Pancreas (tissue), 10 donors: ENCODE results near the gene MCRIP2. TPM values are rescaled to one million over a fixed set of nuclear protein-coding genes. Genes with fewer than 3 reads are reported as not detected.

Experiments
- ATAC-seq, 4 donors: fragments of 200-7000 bp; cut with Tn5 transposase; one replicate each; pipeline versions ENCODE4 v1.8.0 to v1.9.1; 2020; ENCODE audit warnings: mild to moderate bottlenecking in 4 of 4, moderate library complexity in 4 of 4
- DNase-seq, 6 donors: peaks; one replicate each; pipeline ENCODE4 v3.0.0-alpha.2; 2020
- FAIRE-seq: peaks from 2 replicates; lab custom pipeline; 2012; peaks lifted over from hg19 to GRCh38; lab: Jason Lieb, UNC
- H3K27ac ChIP-seq, 4 donors: fragments of 200-600 bp; sonication (generic); 1 replicate in 3 of 4; 2 replicates in 1 of 4; pipeline versions ENCODE4 v1.5.0 to v1.8.0; 2020
- H3K27me3 ChIP-seq, 4 donors: fragments of 200-600 bp; one replicate each; pipeline ENCODE4 v1.8.0; 2021
- H3K36me3 ChIP-seq, 3 donors: fragments of 200-600 bp; sonication (generic) in 1 of 3; one replicate each; pipeline versions ENCODE4 v1.5.0 to v1.8.0; 2020 to 2021
- H3K4me1 ChIP-seq, 3 donors: fragments of 200-600 bp; one replicate each; pipeline ENCODE4 v1.8.0; 2021
- H3K4me3 ChIP-seq, 4 donors: fragments of 200-600 bp; sonication (generic) in 2 of 4; one replicate each; pipeline versions ENCODE4 v1.5.0 to v1.8.0; 2020 to 2021
- H3K9me3 ChIP-seq, 4 donors: fragments of 200-600 bp; one replicate each; pipeline ENCODE4 v1.8.0; 2021
- CTCF ChIP-seq, 4 donors: fragments of 200-600 bp; sonication (generic) in 3 of 4; IDR thresholded peaks; one replicate each; pipeline versions ENCODE4 v1.5.0 to v1.8.0; 2021; ENCODE audit warnings: antibody characterized with exemption in 4 of 4
- WGBS, 2 donors: extraction: QIAGEN DNeasy Blood & Tissue Kit; methylation state at CpG; one replicate each; pipeline ENCODE4 v1.1.7; 2013; 5-methylcytosine and 5-hydroxymethylcytosine counted together
- intact Hi-C, 3 donors: fragments of 100-400 bp; cut with DNase I; formaldehyde crosslinking; loops; one replicate each; pipeline versions ENCODE4 v1.11.1 to v1.14.2; 2022
- polyA plus RNA-seq, 2 donors: library from polyadenylated mRNA; stranded (reverse); fragments of 200-250 nt; gene quantifications; one replicate each; pipeline ENCODE4 v1.2.3, GENCODE V29; 2013
- total RNA-seq, 6 donors: library from RNA; stranded (reverse); fragmentation: NEBNext Ultra II Directional in 4 of 6; extraction: Animal tissue kit (Norgen Biotek cat#: 25700) in 4 of 6; gene quantifications; one replicate each; pipeline versions ENCODE4 v1.2.1 to v1.2.4, GENCODE V29; 2021 to 2023
- donor health status: healthy with polysubstance abuse.
- donor health status: DM: no; HTN: no; CAD: no; lungs with moderate emphysema.
- donor health status: DM: no; HTN: no; CAD: no.
- donor health status: control.
- donor health status: control.
- donor health status: Bipolar disorder and iron deficiency.
- donor health status: DM: yes; HTN: yes; CAD: no.
- donor health status: DM: no; HTN: no; CAD: no.
- donor health status: DM: no; HTN: no; CAD: no.
- donor health status: DM: yes; HTN: yes; CAD: no.

The MCRIP2 gene
- total and polyA plus RNA-seq, 8 donors: 19.0 to 89.3 (median 27.7) TPM

DNA sequence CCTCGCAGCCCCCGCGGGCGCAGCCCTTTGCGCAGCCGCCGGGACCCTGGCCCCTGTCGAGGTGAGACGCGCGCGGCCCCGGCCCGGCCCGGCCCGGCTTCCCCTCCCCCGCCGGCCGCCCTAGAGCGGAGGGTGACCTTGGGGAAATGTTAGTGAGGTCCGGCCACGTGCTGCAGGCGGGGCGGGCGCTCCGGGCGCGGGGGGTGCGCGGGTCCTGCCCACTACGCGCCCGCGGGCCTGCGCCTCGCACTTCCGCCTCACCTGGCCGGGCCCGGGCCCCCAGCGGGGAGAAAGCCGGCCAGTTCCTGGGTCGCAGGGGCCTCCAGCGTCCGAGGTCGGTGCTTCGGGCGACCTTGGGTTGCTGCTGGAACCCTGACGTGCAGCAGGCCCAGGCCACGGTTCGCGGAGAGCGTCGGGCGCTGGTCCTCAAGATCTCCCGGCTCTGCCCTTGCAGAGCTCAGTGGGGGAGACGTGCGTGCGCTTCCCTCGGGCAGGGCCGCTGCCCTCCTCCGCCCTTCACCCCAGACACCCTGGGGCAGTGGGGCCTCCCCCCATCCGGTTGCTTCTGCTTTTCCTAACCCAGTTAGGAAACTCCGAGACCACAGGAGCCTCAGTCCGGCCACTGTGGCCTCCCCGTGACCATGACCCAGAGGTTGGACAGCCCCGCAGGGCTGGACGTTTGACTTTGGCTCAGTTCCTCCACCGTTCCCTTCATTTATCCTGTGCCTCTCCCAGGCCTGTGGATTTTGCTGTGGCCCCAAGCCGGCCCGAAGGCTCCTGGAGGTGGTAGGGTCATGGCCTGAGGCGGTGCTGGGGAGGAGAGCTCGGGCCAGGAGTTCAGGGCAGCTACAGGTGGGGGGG is 791 bp downstream of the MCRIP2 start:
- peak in 5 of 6 donors; percentile 83 to 90 (median 88) for DNase-seq
- H3K9me3 ChIP-seq: no peaks in the 10 kb centered on the region
- TF ChIP-seq CTCF (IDR thresholded peaks at IDR 0.05): no peak
- peak overlapping the region; percentile 79 to 94 (median 81) for H3K4me3 ChIP-seq
- H3K27me3 ChIP-seq: no peaks in the 10 kb centered on the region
- WGBS, 2 donors: 1 to 2% methylated on average over 45 to 72 of the region's 72 CpGs
- intact Hi-C loops: no loop called here
- H3K36me3 ChIP-seq: no peaks in the 10 kb centered on the region
- peak overlapping the region; percentile 84 to 88 (median 86) for H3K27ac ChIP-seq
- ATAC-seq: peak; percentile 66 to 78 (median 70)
- peaks cover 23 to 26% (median 23%) of the 10 kb centered on the region in 3 donors for H3K4me1 ChIP-seq
- no peak for FAIRE-seq

DNA sequence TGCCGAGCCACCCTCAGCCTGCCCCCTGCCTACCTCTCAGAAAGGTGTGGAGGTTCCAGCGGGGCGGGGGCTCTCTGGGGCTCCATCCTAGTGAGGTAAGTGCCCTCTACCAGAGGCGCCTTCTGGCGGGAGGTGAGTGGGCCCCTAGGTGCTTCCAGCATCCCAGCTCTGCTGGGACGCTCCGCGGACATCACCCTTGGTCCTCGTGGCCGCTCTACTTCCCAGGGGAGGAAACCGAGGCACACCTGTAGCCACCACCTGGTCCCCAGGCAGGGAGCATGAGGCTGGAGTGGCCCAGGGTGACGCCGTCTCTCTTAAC is 1.4 kb downstream of the MCRIP2 start:
- intact Hi-C loops: no loop called here
- no peaks in the 10 kb centered on the region for H3K27me3 ChIP-seq
- FAIRE-seq (no peak), ATAC-seq (no peak), DNase-seq (no peak)
- peaks cover 23 to 26% (median 23%) of the 10 kb centered on the region in 3 donors for H3K4me1 ChIP-seq
- peak overlapping the region; percentile 84 to 88 (median 86) for H3K27ac ChIP-seq
- no peaks in the 10 kb centered on the region for H3K9me3 ChIP-seq
- no peak for TF ChIP-seq CTCF (IDR thresholded peaks at IDR 0.05)
- peak overlapping the region; percentile 79 to 94 (median 81) for H3K4me3 ChIP-seq
- no peaks in the 10 kb centered on the region for H3K36me3 ChIP-seq
- WGBS, 2 donors: 62 to 68% methylated on average over 13 of the region's 13 CpGs

DNA sequence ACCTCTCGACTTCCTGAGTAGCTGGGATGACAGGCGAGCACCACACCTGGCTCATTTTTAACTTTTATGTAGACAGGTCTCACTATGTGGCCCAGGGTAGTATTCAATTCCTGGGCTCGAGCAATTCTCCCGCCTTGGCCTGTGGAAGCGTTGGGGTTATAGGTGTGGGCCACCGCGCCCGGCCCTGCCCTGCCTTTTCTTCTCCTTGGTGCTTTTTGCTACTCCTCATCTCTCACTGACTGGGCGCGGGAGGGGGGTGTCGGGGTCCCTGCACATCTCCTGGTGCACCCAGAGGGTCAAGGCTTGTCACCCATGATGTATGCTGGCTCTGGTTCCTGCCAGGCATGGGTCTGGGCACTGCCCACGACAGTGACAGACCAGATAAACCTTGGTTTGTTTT is 2.9 kb downstream of the MCRIP2 start:
- H3K9me3 ChIP-seq: no peaks in the 10 kb centered on the region
- no peak overlapping the region for H3K27ac ChIP-seq
- no peak overlapping the region for H3K4me3 ChIP-seq
- FAIRE-seq (no peak), ATAC-seq (no peak), DNase-seq (no peak)
- H3K27me3 ChIP-seq: no peaks in the 10 kb centered on the region
- H3K4me1 ChIP-seq: peaks cover 25 to 33% (median 29%) of the 10 kb centered on the region in 3 donors
- H3K36me3 ChIP-seq: no peaks in the 10 kb centered on the region
- intact Hi-C loops: no loop called here
- TF ChIP-seq CTCF (IDR thresholded peaks at IDR 0.05): no peak
- WGBS, 2 donors: 89% methylated on average over 12 of the region's 12 CpGs

- peaks cover 25 to 35% (median 33%) of the 10 kb centered on the region in 3 donors for H3K4me1 ChIP-seq
- DNase-seq: no peak
Measured at GRCh38 chr16:645852-646678, 4.4 kb downstream of the MCRIP2 start.

More at GRCh38 chr16:645852-646678, 4.4 kb downstream of the MCRIP2 start:
- 73 to 76% methylated on average over 27 to 32 of the region's 32 CpGs for WGBS, 2 donors
- Histone ChIP-seq H3K27ac (peak overlapping the region in 1 of 4 donors; percentile 18), H3K9me3 (no peaks in the 10 kb centered on the region), H3K27me3 (no peaks in the 10 kb centered on the region), H3K36me3 (no peaks in the 10 kb centered on the region), H3K4me3 (no peak overlapping the region)
- no peak for FAIRE-seq
- TF ChIP-seq CTCF (IDR thresholded peaks at IDR 0.05): no peak
- intact Hi-C loops: no loop called here
- no peak for ATAC-seq
